GM04504 (cell line): ENCODE data around the gene TSPAN9.

ENCODE experiments used
- DNase-seq: peaks from one replicate; pipeline ENCODE4 v3.0.0-alpha.2; 2012; ENCODE audit warnings: low read depth

TSPAN9 gene

GRCh38 chr12:3164454-3165077, 87.4 kb downstream of the TSPAN9 start:
- no peak for DNase-seq

GRCh38 chr12:3165078-3165980, 88.2 kb downstream of the TSPAN9 start:
- DNase-seq = no peak

GRCh38 chr12:3167636-3168035, 90.5 kb downstream of the TSPAN9 start:
- DNase-seq = no peak

GRCh38 chr12:3168223-3169221, 91.3 kb downstream of the TSPAN9 start:
- peak; percentile 52 for DNase-seq

GRCh38 chr12:3170423-3171194, 93.4 kb downstream of the TSPAN9 start:
- DNase-seq = peak; percentile 38

GRCh38 chr12:3171195-3171591, 94.0 kb downstream of the TSPAN9 start:
- DNase-seq = no peak

- DNase-seq = no peak
These were observed 95.2 kb downstream of the TSPAN9 start for GRCh38 chr12:3172124-3173007.

GRCh38 chr12:3173008-3173553, 95.9 kb downstream of the TSPAN9 start:
- no peak for DNase-seq

GRCh38 chr12:3173912-3174311, 96.7 kb downstream of the TSPAN9 start:
- no peak for DNase-seq

GRCh38 chr12:3175238-3175637, 98.1 kb downstream of the TSPAN9 start:
- no peak for DNase-seq

GRCh38 chr12:3176754-3177153, 99.6 kb downstream of the TSPAN9 start:
- DNase-seq = no peak

GRCh38 chr12:3177778-3178425, 100.7 kb downstream of the TSPAN9 start:
- no peak for DNase-seq

- no peak for DNase-seq
These were observed 101.6 kb downstream of the TSPAN9 start for GRCh38 chr12:3178671-3179313.

GRCh38 chr12:3179731-3180130, 102.6 kb downstream of the TSPAN9 start:
- no peak for DNase-seq

GRCh38 chr12:3182426-3182825, 105.2 kb downstream of the TSPAN9 start:
- DNase-seq = no peak

GRCh38 chr12:3184485-3184884, 107.3 kb downstream of the TSPAN9 start:
- DNase-seq = no peak

- no peak for DNase-seq
These were observed 108.2 kb downstream of the TSPAN9 start for GRCh38 chr12:3185260-3185870.

GRCh38 chr12:3186546-3187215, 109.5 kb downstream of the TSPAN9 start:
- DNase-seq = no peak
